Inflammatory macrophage treated with lipopolysaccharide for 1 hour (primary cell): ENCODE results near the gene ST6GALNAC4.
A peak's percentile ranks its signal among the peaks of the same experiment; 100 is the strongest.

Experiments used
- DNase-seq, 2 donors: peaks; one replicate each; pipeline ENCODE4 v3.0.0-alpha.2; 2020 to 2022

ST6GALNAC4 gene

DNA sequence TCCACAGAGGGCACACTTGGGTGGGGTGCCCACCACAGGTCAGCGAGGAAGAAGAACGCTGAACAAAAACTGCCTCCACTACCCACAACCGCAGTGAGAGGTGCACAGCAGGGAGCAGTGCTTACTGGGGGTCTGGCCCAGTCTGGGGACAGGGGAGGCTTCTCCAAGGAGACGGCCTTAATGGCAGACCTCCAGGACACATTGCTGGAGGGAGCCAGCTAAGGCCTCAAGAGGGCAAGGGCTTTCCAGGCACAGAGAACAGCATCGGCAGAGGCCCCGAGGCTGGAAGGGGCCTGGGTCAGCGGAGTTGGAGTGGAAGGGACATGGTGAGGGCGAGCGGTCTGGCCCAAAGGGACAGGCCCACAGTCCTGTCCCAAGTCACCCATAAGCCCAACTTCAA lies 29.1 kb upstream of the ST6GALNAC4 start:
- no peak for DNase-seq

GRCh38 chr9:127945338-127945737 lies 28.5 kb upstream of the ST6GALNAC4 start:
- DNase-seq: no peak

- no peak for DNase-seq
Observed at GRCh38 chr9:127944586-127945218, 27.9 kb upstream of the ST6GALNAC4 start.

GRCh38 chr9:127943731-127944144 lies 26.9 kb upstream of the ST6GALNAC4 start:
- peak; percentile 70 to 92 for DNase-seq

- DNase-seq: no peak
Observed at GRCh38 chr9:127943011-127943662, 26.3 kb upstream of the ST6GALNAC4 start.

DNA sequence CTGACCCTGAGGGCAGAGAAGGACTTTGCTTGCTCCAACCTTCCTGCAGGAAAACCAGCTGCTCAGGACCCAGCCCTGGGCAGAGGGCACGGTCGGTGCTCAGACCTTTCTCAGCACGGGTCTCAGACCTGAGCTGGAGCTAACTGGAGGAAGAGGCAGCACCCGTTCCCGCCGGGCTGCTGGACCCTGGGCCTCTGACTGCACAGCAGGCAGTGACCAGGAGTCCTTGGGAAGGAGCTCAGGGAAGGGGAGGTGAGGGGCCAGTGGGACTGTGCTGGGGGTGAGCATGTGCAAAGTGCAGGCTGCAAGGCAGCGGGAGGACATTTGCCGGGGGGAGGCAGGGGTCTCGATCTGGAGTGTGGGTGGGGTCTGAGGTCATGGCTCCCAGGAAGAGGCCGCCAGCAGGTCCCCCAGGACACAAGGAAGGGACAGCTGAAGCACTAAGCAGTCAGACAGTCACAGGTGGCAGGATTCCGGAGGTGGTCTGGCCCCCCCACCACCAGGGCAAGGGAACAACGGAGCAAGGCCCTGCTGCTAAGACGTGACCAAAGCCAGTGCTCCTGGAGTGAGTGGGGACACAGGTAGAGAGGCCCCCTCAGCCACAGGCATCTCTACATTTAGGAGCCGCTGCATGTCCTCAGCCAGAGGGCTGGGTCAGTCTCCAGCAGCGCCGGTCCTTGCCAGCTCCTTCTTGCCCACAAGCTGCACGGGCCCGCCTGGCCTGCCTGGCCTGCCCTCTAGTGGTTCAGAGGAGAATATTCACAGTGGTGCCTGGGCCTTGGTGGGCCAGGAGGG lies 25.6 kb upstream of the ST6GALNAC4 start:
- peak in 1 of 2 donors; percentile 61 for DNase-seq

DNA sequence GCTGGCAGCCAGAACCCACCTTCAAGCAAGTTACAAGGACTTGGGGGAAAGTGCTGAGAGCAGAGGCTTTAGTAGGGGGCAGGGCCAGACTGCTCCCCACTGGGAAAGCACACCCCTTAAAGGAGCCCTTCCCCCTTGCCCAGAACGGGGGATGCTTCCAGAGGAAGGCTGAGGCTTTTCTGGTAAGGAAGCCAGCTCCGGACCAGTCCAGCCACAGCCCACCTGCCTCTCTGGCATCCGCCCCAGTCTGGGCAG lies 25.0 kb upstream of the ST6GALNAC4 start:
- no peak for DNase-seq

DNA sequence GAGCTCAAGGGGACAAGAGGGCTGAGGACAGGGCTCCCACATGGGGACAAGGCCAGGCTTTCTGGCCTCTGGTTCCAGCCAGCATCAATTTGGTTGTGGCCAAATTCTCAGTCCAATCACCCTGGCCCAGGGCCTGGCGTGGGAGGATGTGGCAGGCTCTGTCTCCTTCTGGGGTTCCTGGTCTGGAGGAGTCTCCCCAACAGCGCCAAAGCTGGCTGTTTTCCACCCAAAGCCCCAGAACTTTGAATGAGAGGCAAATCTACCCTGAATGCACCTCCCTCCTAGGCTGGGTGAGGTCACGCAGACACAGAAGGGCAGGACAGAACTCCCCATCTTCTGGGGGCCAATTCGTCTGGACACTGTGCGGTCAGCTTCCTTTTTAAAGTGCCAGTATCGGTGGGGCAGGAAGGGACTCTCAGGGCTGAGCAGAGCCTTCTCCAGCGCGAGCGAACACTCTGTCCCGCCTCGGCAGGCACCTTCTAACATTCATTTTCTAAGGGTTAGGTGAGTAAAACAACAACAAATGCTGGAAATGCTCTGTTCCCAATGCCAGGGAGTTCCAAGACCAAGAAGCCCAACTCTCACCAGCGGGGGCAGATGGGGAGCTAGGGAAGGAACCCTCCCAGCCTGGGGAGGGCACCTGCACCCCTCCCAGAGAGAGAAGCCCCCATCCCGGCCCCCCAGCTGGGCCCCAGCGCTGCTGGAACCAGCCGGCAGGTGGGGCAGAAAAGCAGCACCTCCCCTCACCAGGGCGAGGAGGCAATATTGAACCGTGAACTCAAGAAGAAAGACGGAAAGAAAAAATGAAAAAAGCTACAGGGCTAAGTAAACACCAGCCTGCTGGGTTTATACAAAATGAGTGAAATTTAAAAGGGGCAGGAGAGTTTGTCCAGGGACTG lies 24.5 kb upstream of the ST6GALNAC4 start:
- no peak for DNase-seq

DNA sequence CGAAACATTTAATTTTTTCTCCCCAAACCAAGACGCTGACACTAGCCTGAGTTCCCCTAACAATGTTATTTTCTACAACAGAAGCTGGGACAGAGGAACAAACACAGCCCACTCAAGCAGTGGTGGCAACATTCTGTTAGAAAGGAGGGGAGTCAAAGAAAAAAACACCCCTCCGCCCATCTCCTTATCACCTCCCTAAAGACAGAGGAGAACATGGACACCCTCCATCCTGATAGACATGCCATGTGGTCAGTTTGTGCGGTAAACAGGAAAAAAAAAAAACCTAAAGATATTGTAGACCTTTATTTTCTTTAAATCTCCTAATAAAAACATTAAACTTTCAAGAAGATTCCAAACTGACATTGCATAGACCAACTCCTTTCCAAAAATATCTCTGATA lies 23.8 kb upstream of the ST6GALNAC4 start:
- no peak for DNase-seq

GRCh38 chr9:127938298-127938690 lies 21.5 kb upstream of the ST6GALNAC4 start:
- DNase-seq: no peak

- DNase-seq: peak; percentile 73 to 86
Observed at GRCh38 chr9:127937388-127938297, 20.8 kb upstream of the ST6GALNAC4 start, which contains the start of gene DPM2. TSS of gene DPM2 (minus strand) at chr9:127937854. CDS start at chr9:127937820, 34 bp downstream.

GRCh38 chr9:127937056-127937387 lies 20.2 kb upstream of the ST6GALNAC4 start:
- DNase-seq: no peak

- no peak for DNase-seq
Observed at GRCh38 chr9:127936347-127936852, 19.6 kb upstream of the ST6GALNAC4 start.

- DNase-seq: no peak
Observed at GRCh38 chr9:127935765-127936221, 19.0 kb upstream of the ST6GALNAC4 start.

- DNase-seq: no peak
Observed at GRCh38 chr9:127934986-127935385, 18.1 kb upstream of the ST6GALNAC4 start.

DNA sequence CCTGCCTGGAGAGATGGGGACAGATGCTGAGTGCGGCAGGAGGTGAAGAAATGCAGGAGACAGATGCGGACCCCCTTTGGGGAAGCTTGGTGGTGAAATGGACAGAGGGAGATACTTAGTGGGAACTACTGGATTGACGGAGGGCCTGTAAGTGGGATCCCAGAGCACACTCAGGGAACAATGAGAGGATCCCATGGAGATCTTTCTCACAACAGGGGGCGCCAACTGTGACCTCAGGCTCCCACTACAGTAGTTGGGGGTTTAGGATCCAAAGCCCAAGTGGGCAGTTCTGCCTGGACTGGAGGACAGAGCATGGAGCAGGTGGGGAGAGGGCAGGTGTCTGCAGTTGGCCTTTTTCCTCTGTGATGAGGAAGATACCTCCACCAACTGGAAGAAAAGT lies 17.4 kb upstream of the ST6GALNAC4 start:
- DNase-seq: no peak

DNA sequence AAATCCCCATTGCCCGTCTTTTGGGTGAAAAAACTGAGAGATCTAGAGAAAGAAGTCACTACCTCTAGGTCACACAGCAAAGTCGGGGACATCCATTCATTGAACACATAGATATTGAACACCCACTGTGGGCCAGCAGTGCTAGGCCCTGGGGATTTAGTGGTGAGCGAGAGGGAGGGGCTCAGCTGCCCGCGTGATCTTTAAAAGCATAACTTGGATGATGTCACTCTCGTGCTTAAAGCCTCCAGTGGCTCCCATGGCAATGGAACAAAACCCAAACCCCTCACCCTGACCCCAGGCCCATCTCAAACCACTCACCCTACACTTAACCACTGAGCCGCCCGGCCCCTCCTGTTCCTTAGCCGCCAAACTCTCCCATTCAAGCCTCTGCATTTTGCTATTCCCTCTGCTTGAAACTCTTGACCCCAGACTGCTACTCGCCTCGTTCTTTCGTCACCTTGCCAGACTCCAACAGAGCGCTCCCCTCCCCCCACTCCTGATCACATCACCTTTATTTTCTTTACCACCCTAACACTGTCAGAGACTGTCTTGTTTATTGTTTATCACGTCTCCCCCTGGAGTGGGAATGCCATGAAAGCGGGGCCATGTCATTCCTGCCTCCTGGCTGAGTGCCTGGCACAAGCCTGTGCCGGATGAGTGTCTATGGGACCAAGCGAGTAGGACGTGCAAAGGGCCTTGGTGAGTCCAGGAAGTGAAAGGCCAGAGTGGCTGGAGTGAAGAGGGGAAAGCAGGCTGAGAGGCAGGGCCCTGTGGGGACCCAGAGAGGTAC lies 14.4 kb upstream of the ST6GALNAC4 start:
- no peak for DNase-seq

DNA sequence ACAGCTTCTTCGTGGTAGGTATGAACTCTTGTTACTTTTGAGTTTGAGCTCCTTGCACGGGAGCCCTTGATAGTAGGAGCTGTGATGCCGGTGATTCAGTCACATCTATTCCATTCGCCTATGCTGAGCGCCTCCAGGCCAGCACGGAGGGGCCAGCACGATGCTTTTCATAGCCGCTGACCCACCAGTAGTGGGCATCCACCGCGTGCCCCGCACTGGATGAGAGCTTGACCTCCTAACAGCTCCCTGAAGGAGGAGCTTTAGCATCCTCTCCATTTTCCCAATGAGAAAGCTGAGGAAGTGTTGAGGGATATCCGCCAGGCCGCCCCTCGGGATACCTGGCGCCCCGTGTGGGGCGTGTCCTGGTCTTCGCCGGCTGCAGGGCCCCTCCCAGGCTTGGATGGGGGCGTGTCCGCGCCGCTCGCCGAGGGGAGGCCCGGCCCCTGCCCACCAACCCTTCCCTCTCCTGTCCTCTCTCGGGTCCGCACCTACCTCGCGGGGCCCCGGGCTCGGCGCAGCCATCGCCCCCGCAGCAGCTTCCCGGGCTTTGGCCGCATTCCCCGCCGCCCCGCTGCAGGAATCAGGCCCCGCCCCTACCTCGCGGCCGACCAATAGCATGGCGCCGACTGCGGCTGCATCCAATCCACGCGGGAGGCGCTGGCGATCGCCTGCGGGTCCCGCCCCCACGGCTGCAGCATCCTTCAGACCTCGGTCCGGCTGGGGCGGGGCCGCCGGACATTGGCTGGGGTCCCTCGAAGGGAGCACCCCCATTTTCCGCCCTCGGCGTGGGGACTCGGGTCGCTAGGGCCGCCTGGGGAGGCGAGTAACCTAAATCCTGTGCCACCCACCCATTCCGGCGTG lies 13.6 kb upstream of the ST6GALNAC4 start, which contains the start of gene PIP5KL1:
PIP5KL1 (minus strand) TSS at position 547 of the 861 bp plus-strand sequence; CDS start at position 522, 25 bp downstream.
- peak; percentile 51 to 76 for DNase-seq

DNA sequence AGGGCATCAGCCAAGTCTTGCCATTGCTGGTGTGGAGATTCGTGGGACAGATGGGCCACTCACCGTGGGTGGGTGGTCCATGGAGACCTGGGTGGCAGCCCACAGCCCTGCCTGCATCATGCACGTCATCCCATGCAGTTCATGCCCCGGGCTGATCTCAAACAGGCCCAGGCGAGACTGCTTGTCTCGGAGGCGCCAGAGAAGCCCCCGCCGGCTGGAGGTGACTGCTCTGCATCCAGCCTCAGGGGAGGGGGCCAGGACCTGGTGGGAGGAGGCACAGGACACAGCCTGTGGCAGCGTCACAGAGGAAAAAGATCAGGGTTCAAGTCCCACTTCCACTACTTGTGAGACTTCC lies 12.8 kb upstream of the ST6GALNAC4 start:
- DNase-seq: no peak
